HG03139 (cell line): ENCODE measurements around the gene GMDS.
"Not testable (repeated sequence)": the region's sequence is repeated elsewhere in the genome, so short reads cannot be mapped to it uniquely, and the experiment has no call there.

ENCODE experiments used
- ATAC-seq: cut with Tn5 transposase; IDR thresholded peaks from one replicate; pipeline ENCODE4 v1.9.1; 2021; ENCODE audit not compliant: unreplicated experiment

GMDS gene

GRCh38 chr6:1869769-1870168 is 375.6 kb downstream of the GMDS start:
- ATAC-seq: no peak

- no peak for ATAC-seq
Observed at GRCh38 chr6:1869308-1869707, 376.1 kb downstream of the GMDS start.

GRCh38 chr6:1868561-1869261 is 376.7 kb downstream of the GMDS start:
- peak; percentile 78 for ATAC-seq

GRCh38 chr6:1867197-1867596 is 378.2 kb downstream of the GMDS start:
- no peak for ATAC-seq

- ATAC-seq: no peak
Observed at GRCh38 chr6:1865585-1865984, 379.8 kb downstream of the GMDS start.

- no peak for ATAC-seq
Observed at GRCh38 chr6:1864496-1864895, 380.9 kb downstream of the GMDS start.

- ATAC-seq: no peak
Observed at GRCh38 chr6:1862411-1862810, 383.0 kb downstream of the GMDS start.

- no peak for ATAC-seq
Observed at GRCh38 chr6:1860756-1861348, 384.6 kb downstream of the GMDS start.

GRCh38 chr6:1858859-1859258 is 386.5 kb downstream of the GMDS start:
- ATAC-seq: no peak

GRCh38 chr6:1858196-1858595 is 387.2 kb downstream of the GMDS start:
- ATAC-seq: no peak

GRCh38 chr6:1856381-1856780 is 389.0 kb downstream of the GMDS start:
- no peak for ATAC-seq

GRCh38 chr6:1855890-1856289 is 389.5 kb downstream of the GMDS start:
- no peak for ATAC-seq

GRCh38 chr6:1854296-1854695 is 391.1 kb downstream of the GMDS start:
- ATAC-seq: no peak

GRCh38 chr6:1853761-1854160 is 391.6 kb downstream of the GMDS start:
- no peak for ATAC-seq

- ATAC-seq: no peak
Observed at GRCh38 chr6:1851681-1852456, 393.5 kb downstream of the GMDS start.

GRCh38 chr6:1850840-1851157 is 394.6 kb downstream of the GMDS start:
- ATAC-seq: no peak

- ATAC-seq: no peak
Observed at GRCh38 chr6:1850121-1850839, 395.1 kb downstream of the GMDS start.

GRCh38 chr6:1849691-1850090 is 395.7 kb downstream of the GMDS start:
- ATAC-seq: no peak

GRCh38 chr6:1848752-1849151 is 396.7 kb downstream of the GMDS start:
- no peak for ATAC-seq

GRCh38 chr6:1846611-1847010 is 398.8 kb downstream of the GMDS start:
- no peak for ATAC-seq

GRCh38 chr6:1845543-1845942 is 399.9 kb downstream of the GMDS start:
- ATAC-seq: not testable (repeated sequence)

- ATAC-seq: no peak
Observed at GRCh38 chr6:1842334-1842733, 403.1 kb downstream of the GMDS start.
